Calu3 (cell line): ENCODE data around the gene KRTAP2-3. TPM values are rescaled to one million over a fixed set of nuclear protein-coding genes. Genes with fewer than 3 reads are reported as not detected.
"Not testable (repeated sequence)": the region's sequence is repeated elsewhere in the genome, so short reads cannot be mapped to it uniquely, and the experiment has no call there.

Experiments used
- BruUV-seq: library from RNA; stranded (reverse); fragments of 400-500 nt; replicated peaks from 2 replicates; lab custom pipeline; 2021; lab: Mats Ljungman, UMichigan
- CTCF ChIA-PET: fragments of 300-600 bp; sonication (Branson Sonifier 250); formaldehyde crosslinking; loops from one replicate; lab custom pipeline; 2022; ENCODE audit warnings: antibody characterized with exemption; lab: Charles Lee
- DNase-seq: peaks from one replicate; pipeline ENCODE4 v3.0.0; 2022
- H3K27ac Mint-ChIP-seq: one replicate; pipeline ENCODE4 v1.8.0; 2022; ENCODE audit warnings: mixed read lengths; ENCODE audit not compliant: unreplicated experiment
- H3K27me3 Mint-ChIP-seq: one replicate; pipeline ENCODE4 v1.8.0; 2022; ENCODE audit warnings: mixed read lengths; ENCODE audit not compliant: unreplicated experiment
- H3K36me3 Mint-ChIP-seq: one replicate; pipeline ENCODE4 v1.8.0; 2022; ENCODE audit warnings: mild to moderate bottlenecking, moderate library complexity, mixed read lengths; ENCODE audit not compliant: insufficient read depth, unreplicated experiment
- H3K4me1 Mint-ChIP-seq: one replicate; pipeline ENCODE4 v1.8.0; 2022; ENCODE audit warnings: mild to moderate bottlenecking, low read depth, mixed read lengths; ENCODE audit not compliant: unreplicated experiment
- H3K4me3 Mint-ChIP-seq: one replicate; pipeline ENCODE4 v1.8.0; 2022; ENCODE audit warnings: mild to moderate bottlenecking, low read depth, moderate library complexity, mixed read lengths; ENCODE audit not compliant: unreplicated experiment
- H3K9me3 Mint-ChIP-seq: one replicate; pipeline ENCODE4 v1.8.0; 2022; ENCODE audit warnings: low read depth, mixed read lengths; ENCODE audit not compliant: unreplicated experiment
- CTCF ChIP-seq: fragments of 200-600 bp; IDR thresholded peaks from one replicate; pipeline ENCODE4 v1.8.0; 2022; ENCODE audit warnings: antibody characterized with exemption; ENCODE audit not compliant: unreplicated experiment
- intact Hi-C: fragments of 100-400 bp; cut with micrococcal nuclease; formaldehyde crosslinking; loops from one replicate; pipeline ENCODE4 v1.10.0; 2022; ENCODE audit not compliant: unreplicated experiment
- total RNA-seq: library from RNA; stranded (reverse); gene quantifications from 2 replicates; pipeline ENCODE4 v1.2.3, GENCODE V29; 2022

Gene KRTAP2-3
- total RNA-seq, 1 experiment from 2014 or later: 18.2 TPM

GRCh38 chr17:41052566-41052965, 7.3 kb downstream of the KRTAP2-3 start:
- Mint-ChIP-seq H3K4me1 (peaks cover 26% of the 10 kb centered on the region), H3K27ac (no peak overlapping the region), H3K27me3 (no peaks in the 10 kb centered on the region), H3K4me3 (no peak overlapping the region), H3K36me3 (no peaks in the 10 kb centered on the region), H3K9me3 (peaks cover 2% of the 10 kb centered on the region)
- DNase-seq: no peak
- no TSS peak for BruUV-seq
- intact Hi-C loops: no loop called here
- TF ChIP-seq CTCF: no peak
- CTCF ChIA-PET: interaction anchor here (0.9 kb wide), 1 partner anchor 10 kb away, joined by 4 read pairs; no protein-coding TSS in a partner anchor

DNA sequence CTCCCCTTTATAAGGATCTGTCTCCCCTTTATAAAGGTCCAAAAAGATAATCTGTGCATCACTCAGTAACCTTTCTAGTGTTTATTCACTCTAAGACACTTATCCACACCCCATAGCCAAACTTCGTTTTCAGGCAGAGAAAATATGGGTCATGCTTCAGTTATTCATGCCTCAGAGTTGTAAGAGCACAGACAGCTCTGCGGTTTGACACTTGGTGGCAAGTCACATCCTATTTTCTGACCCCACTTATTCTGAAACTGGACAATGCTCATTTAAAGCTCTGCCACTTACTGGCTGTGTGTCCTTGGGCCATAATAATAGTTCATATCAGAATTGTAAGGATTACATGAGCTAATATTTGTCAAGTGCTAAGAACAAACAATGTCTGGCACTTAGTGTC, 10.8 kb downstream of the KRTAP2-3 start:
- no TSS peak for BruUV-seq
- intact Hi-C loops: no loop called here
- Mint-ChIP-seq H3K27me3 (no peaks in the 10 kb centered on the region), H3K27ac (no peak overlapping the region), H3K9me3 (peaks cover 3% of the 10 kb centered on the region), H3K4me1 (peaks cover 27% of the 10 kb centered on the region), H3K4me3 (no peak overlapping the region), H3K36me3 (no peaks in the 10 kb centered on the region)
- no peak for TF ChIP-seq CTCF
- CTCF ChIA-PET: interaction anchor here (1.0 kb wide), 1 partner anchor 15 kb away, joined by 3 read pairs; no protein-coding TSS in a partner anchor
- DNase-seq: no peak

DNA sequence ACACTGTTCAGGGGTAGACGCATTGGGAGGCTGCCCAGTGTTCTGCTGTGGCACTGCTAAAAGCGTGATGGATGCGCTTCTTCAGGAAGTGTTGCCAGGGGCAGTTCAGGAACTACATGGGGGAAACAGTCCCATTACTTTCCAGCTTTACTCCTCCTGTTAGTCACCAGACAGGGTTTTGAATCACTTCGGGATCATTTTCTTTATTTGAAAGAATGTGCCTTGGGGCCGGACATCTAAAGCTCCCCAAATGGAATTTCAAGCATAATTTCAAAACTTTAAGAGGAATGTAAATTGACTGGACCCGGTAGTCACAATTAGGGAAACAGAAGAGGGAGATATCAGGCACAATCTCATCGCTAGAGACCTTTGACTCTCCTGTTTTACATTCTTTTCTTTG, 11.5 kb downstream of the KRTAP2-3 start:
- H3K27me3 Mint-ChIP-seq: no peaks in the 10 kb centered on the region
- H3K27ac Mint-ChIP-seq: no peak overlapping the region
- BruUV-seq: no TSS peak
- peaks cover 6% of the 10 kb centered on the region for H3K9me3 Mint-ChIP-seq
- H3K36me3 Mint-ChIP-seq: no peaks in the 10 kb centered on the region
- no peak for TF ChIP-seq CTCF
- DNase-seq: no peak
- H3K4me3 Mint-ChIP-seq: no peak overlapping the region
- H3K4me1 Mint-ChIP-seq: peaks cover 34% of the 10 kb centered on the region
- CTCF ChIA-PET: interaction anchor here (1.0 kb wide), 1 partner anchor 16 kb away, joined by 3 read pairs; no protein-coding TSS in a partner anchor
- intact Hi-C loops: no loop called here

GRCh38 chr17:41046735-41047465, 13.0 kb downstream of the KRTAP2-3 start, which contains the start of gene KRTAP2-1:
KRTAP2-1 (minus strand) TSS chr17:41047316; CDS start chr17:41047267, 49 bp downstream.
- CTCF ChIA-PET: not testable (repeated sequence)

More at GRCh38 chr17:41046735-41047465, 13.0 kb downstream of the KRTAP2-3 start, which contains the start of gene KRTAP2-1:
- H3K27ac Mint-ChIP-seq, H3K36me3 Mint-ChIP-seq, H3K27me3 Mint-ChIP-seq, H3K9me3 Mint-ChIP-seq, H3K4me3 Mint-ChIP-seq, intact Hi-C loops, BruUV-seq, DNase-seq: not testable (repeated sequence)
- peaks cover 37% of the 10 kb centered on the region for H3K4me1 Mint-ChIP-seq
